ENCODE results near the gene PIEZO2. TPM values are rescaled to one million over a fixed set of nuclear protein-coding genes. Genes with fewer than 3 reads are reported as not detected.

The PIEZO2 gene
- total RNA-seq, 1 experiment from 2014 or later: not detected

DNA sequence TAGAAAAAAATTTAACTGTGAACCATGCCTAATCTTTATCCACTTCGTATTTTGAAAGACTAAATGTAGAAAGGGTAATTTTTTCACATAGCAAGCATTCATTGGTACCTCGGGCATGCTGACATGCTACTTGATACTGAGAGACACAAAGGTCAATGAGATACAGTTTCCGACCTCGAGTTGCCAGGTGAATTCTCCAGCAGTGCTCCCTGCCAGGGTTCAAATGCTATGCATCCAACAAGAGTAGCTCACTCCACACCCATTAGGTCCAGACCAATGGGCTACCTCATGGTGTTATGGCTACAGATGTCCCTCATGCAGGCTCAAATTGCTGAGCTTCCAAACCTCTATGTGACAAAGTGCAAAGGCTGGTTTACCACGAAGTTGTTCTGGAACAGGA lies 305.8 kb downstream of the PIEZO2 start:
- Histone ChIP-seq H3K27me3 (ENCODE audit: low read length) (no peaks in the 10 kb centered on the region), H4K20me1 (ENCODE audit: insufficient read depth, low read depth, low read length) (no peaks in the 10 kb centered on the region), H3K36me3 (ENCODE audit: insufficient read depth, low read length) (no peaks in the 10 kb centered on the region), H3K9ac (ENCODE audit: low read length) (no peak overlapping the region), H3K4me2 (ENCODE audit: low read depth, low read length, poor library complexity, severe bottlenecking) (no peak overlapping the region), H2AFZ (ENCODE audit: low read length) (no peak overlapping the region), H3K27ac (ENCODE audit: low read length) (no peak overlapping the region), H3K79me2 (ENCODE audit: low read length) (no peaks in the 10 kb centered on the region), H3K4me1 (ENCODE audit: low read length) (no peaks in the 10 kb centered on the region), H3K9me2 (replicated peaks; ENCODE audit: insufficient read depth, low read length) (no peaks in the 10 kb centered on the region), H3K9me3 (ENCODE audit: low read length) (no peaks in the 10 kb centered on the region), H3K4me3 (ENCODE audit: low read length) (no peak overlapping the region)
- no peak for DNase-seq

DNA sequence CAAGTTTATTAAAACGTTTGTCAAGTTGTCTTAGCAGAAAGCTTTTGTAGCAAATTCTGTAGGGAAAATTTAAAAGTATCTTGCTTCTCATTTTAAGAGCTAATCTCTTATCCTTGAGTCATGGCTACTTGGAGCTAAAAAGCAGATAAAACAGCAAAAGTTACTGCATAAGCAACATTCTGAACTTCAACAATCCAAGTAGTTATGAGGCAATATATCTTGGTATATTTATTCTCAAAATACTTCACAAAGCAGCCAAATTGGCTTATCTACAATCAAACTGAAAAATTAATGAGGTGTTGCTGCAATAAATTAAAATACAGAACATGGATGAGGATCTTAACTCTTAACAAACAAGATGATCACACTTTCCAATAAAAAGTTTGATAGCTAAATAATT lies 306.5 kb downstream of the PIEZO2 start:
- H3K27ac ChIP-seq (ENCODE audit: low read length): no peak overlapping the region
- no peak overlapping the region for H3K9ac ChIP-seq (ENCODE audit: low read length)
- no peak for DNase-seq
- H3K36me3 ChIP-seq (ENCODE audit: insufficient read depth, low read length): no peaks in the 10 kb centered on the region
- H3K4me3 ChIP-seq (ENCODE audit: low read length): no peak overlapping the region
- H3K9me2 ChIP-seq (replicated peaks; ENCODE audit: insufficient read depth, low read length): no peaks in the 10 kb centered on the region
- no peaks in the 10 kb centered on the region for H3K9me3 ChIP-seq (ENCODE audit: low read length)
- no peaks in the 10 kb centered on the region for H3K4me1 ChIP-seq (ENCODE audit: low read length)
- no peak overlapping the region for H2AFZ ChIP-seq (ENCODE audit: low read length)
- H3K4me2 ChIP-seq (ENCODE audit: low read depth, low read length, poor library complexity, severe bottlenecking): no peak overlapping the region
- H3K79me2 ChIP-seq (ENCODE audit: low read length): no peaks in the 10 kb centered on the region
- H4K20me1 ChIP-seq (ENCODE audit: insufficient read depth, low read depth, low read length): no peaks in the 10 kb centered on the region
- no peaks in the 10 kb centered on the region for H3K27me3 ChIP-seq (ENCODE audit: low read length)

DNA sequence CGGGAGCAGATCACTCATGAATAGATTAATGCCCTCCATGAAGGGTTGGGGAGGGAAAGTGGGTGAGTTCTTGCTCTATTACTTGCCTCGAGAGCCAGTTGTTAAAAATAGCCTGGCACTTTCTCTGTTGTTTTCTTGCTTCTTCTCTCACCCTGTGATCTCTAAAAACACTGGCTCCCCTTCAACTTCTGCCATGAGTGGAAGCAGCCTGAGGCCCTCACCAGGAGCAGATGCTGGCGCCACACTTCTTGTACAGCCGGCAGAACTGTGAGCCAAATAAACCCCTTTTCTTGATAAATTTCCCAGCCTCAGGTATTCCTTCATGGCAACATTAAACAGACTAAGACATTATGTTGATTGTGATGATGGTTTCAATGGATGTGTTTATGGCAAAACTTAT lies 307.0 kb downstream of the PIEZO2 start:
- no peaks in the 10 kb centered on the region for H3K4me1 ChIP-seq (ENCODE audit: low read length)
- H3K4me3 ChIP-seq (ENCODE audit: low read length): no peak overlapping the region
- no peak overlapping the region for H3K4me2 ChIP-seq (ENCODE audit: low read depth, low read length, poor library complexity, severe bottlenecking)
- no peak overlapping the region for H3K27ac ChIP-seq (ENCODE audit: low read length)
- no peaks in the 10 kb centered on the region for H4K20me1 ChIP-seq (ENCODE audit: insufficient read depth, low read depth, low read length)
- no peaks in the 10 kb centered on the region for H3K9me2 ChIP-seq (replicated peaks; ENCODE audit: insufficient read depth, low read length)
- no peaks in the 10 kb centered on the region for H3K9me3 ChIP-seq (ENCODE audit: low read length)
- no peaks in the 10 kb centered on the region for H3K36me3 ChIP-seq (ENCODE audit: insufficient read depth, low read length)
- H3K79me2 ChIP-seq (ENCODE audit: low read length): no peaks in the 10 kb centered on the region
- no peaks in the 10 kb centered on the region for H3K27me3 ChIP-seq (ENCODE audit: low read length)
- no peak overlapping the region for H2AFZ ChIP-seq (ENCODE audit: low read length)
- DNase-seq: no peak
- H3K9ac ChIP-seq (ENCODE audit: low read length): no peak overlapping the region

DNA sequence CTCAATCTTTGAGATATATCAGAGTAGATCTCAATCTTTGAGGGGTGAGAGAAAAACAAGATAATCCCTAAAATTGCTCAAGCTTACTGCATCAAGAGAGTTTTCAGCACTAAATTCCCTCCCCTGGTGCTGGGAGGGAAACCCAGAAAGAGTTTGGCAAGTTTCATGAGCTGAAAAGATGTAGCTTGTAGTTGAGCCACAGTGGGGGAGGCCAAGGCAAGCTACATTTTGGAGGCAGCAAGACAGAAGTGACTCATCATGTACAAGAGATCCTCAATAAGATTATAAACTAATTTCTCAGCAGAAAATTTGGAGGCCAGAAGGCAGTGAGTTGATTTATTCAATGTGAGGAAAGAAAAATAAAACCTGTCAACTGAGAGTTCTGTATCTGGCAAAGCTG lies 308.2 kb downstream of the PIEZO2 start:
- no peak overlapping the region for H3K4me2 ChIP-seq (ENCODE audit: low read depth, low read length, poor library complexity, severe bottlenecking)
- no peak for DNase-seq
- no peaks in the 10 kb centered on the region for H3K79me2 ChIP-seq (ENCODE audit: low read length)
- no peaks in the 10 kb centered on the region for H4K20me1 ChIP-seq (ENCODE audit: insufficient read depth, low read depth, low read length)
- no peak overlapping the region for H3K4me3 ChIP-seq (ENCODE audit: low read length)
- no peaks in the 10 kb centered on the region for H3K36me3 ChIP-seq (ENCODE audit: insufficient read depth, low read length)
- H3K4me1 ChIP-seq (ENCODE audit: low read length): no peaks in the 10 kb centered on the region
- no peak overlapping the region for H2AFZ ChIP-seq (ENCODE audit: low read length)
- H3K27me3 ChIP-seq (ENCODE audit: low read length): no peaks in the 10 kb centered on the region
- H3K27ac ChIP-seq (ENCODE audit: low read length): no peak overlapping the region
- no peak overlapping the region for H3K9ac ChIP-seq (ENCODE audit: low read length)
- H3K9me3 ChIP-seq (ENCODE audit: low read length): no peaks in the 10 kb centered on the region
- H3K9me2 ChIP-seq (replicated peaks; ENCODE audit: insufficient read depth, low read length): no peaks in the 10 kb centered on the region

DNA sequence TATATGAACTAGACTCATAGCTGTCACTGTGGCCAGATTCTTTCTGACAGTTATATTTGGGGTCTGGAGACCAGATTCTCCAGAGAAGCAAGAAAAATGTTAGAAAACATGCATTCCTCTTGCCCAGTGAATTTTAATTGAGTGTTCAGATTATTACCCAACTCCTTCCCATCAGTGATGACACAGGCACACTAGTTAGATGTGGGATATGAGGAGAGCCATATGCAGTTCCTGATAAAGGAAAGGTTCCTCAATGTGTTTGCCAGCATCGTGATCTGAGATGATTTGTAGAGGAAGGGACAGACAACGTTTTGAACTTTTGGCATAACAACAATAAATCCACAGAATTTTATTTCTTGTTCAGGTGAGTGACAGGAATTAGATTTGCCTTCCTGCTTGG lies 308.6 kb downstream of the PIEZO2 start:
- H3K36me3 ChIP-seq (ENCODE audit: insufficient read depth, low read length): no peaks in the 10 kb centered on the region
- no peaks in the 10 kb centered on the region for H3K27me3 ChIP-seq (ENCODE audit: low read length)
- H4K20me1 ChIP-seq (ENCODE audit: insufficient read depth, low read depth, low read length): no peaks in the 10 kb centered on the region

DNA sequence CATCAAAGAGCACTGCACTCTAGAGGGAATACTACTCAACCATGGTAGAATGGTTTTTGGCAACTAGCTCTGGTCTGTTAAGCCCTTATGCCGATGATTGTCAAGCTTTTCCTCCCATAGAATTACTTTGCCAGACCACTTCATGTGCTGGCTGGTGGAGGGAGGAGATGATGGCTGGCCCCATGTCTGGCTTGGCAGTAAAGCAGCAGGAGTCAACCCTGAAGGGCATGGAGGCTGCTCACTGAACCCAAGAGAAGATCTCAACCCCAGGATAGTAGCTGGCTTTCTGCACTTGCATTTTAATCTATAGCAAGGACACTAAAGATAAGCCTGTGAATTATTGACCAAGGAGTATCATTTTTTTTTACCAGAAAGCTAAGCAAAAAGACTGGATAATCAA lies 309.9 kb downstream of the PIEZO2 start:
- Histone ChIP-seq H3K4me3 (ENCODE audit: low read length) (no peak overlapping the region), H3K27ac (ENCODE audit: low read length) (no peak overlapping the region), H3K27me3 (ENCODE audit: low read length) (no peaks in the 10 kb centered on the region), H3K79me2 (ENCODE audit: low read length) (no peaks in the 10 kb centered on the region), H3K9me3 (ENCODE audit: low read length) (no peaks in the 10 kb centered on the region), H4K20me1 (ENCODE audit: insufficient read depth, low read depth, low read length) (no peaks in the 10 kb centered on the region), H3K4me2 (ENCODE audit: low read depth, low read length, poor library complexity, severe bottlenecking) (no peak overlapping the region), H3K4me1 (ENCODE audit: low read length) (no peaks in the 10 kb centered on the region), H3K36me3 (ENCODE audit: insufficient read depth, low read length) (no peaks in the 10 kb centered on the region), H3K9me2 (replicated peaks; ENCODE audit: insufficient read depth, low read length) (no peaks in the 10 kb centered on the region), H2AFZ (ENCODE audit: low read length) (no peak overlapping the region), H3K9ac (ENCODE audit: low read length) (no peak overlapping the region)
- no peak for DNase-seq

More for the DNA sequence above, 308.6 kb downstream of the PIEZO2 start:
- Histone ChIP-seq H3K27ac (ENCODE audit: low read length) (no peak overlapping the region), H3K4me3 (ENCODE audit: low read length) (no peak overlapping the region), H3K79me2 (ENCODE audit: low read length) (no peaks in the 10 kb centered on the region), H3K9me2 (replicated peaks; ENCODE audit: insufficient read depth, low read length) (no peaks in the 10 kb centered on the region), H3K4me2 (ENCODE audit: low read depth, low read length, poor library complexity, severe bottlenecking) (no peak overlapping the region), H3K4me1 (ENCODE audit: low read length) (no peaks in the 10 kb centered on the region), H3K9ac (ENCODE audit: low read length) (no peak overlapping the region), H2AFZ (ENCODE audit: low read length) (no peak overlapping the region), H3K9me3 (ENCODE audit: low read length) (no peaks in the 10 kb centered on the region)
- DNase-seq: no peak

DNA sequence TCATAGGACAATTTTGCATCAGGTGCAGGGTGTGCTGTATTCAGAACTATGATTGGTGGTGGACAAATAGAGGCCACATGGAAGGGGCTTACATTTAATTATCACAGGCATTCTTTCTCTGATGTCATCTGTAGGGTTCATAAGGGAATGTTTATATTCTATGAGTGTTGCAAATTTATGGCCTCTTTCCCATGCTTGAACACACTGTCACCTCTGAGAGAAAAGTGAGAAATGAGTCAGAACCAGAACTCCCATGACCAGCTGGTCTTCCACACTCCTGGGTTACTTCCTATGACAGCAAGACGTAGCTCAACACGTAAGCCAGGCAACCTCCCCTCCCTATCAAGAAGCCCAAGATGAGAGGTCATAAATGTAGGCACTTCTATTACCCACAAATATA lies 310.8 kb downstream of the PIEZO2 start:
- no peak overlapping the region for H3K4me3 ChIP-seq (ENCODE audit: low read length)
- no peak overlapping the region for H2AFZ ChIP-seq (ENCODE audit: low read length)
- H3K79me2 ChIP-seq (ENCODE audit: low read length): no peaks in the 10 kb centered on the region
- no peak overlapping the region for H3K4me2 ChIP-seq (ENCODE audit: low read depth, low read length, poor library complexity, severe bottlenecking)
- H3K4me1 ChIP-seq (ENCODE audit: low read length): no peaks in the 10 kb centered on the region
- H3K9ac ChIP-seq (ENCODE audit: low read length): no peak overlapping the region
- no peaks in the 10 kb centered on the region for H4K20me1 ChIP-seq (ENCODE audit: insufficient read depth, low read depth, low read length)
- no peak for DNase-seq
- no peaks in the 10 kb centered on the region for H3K27me3 ChIP-seq (ENCODE audit: low read length)
- no peaks in the 10 kb centered on the region for H3K36me3 ChIP-seq (ENCODE audit: insufficient read depth, low read length)
- no peaks in the 10 kb centered on the region for H3K9me2 ChIP-seq (replicated peaks; ENCODE audit: insufficient read depth, low read length)
- no peak overlapping the region for H3K27ac ChIP-seq (ENCODE audit: low read length)
- no peaks in the 10 kb centered on the region for H3K9me3 ChIP-seq (ENCODE audit: low read length)

DNA sequence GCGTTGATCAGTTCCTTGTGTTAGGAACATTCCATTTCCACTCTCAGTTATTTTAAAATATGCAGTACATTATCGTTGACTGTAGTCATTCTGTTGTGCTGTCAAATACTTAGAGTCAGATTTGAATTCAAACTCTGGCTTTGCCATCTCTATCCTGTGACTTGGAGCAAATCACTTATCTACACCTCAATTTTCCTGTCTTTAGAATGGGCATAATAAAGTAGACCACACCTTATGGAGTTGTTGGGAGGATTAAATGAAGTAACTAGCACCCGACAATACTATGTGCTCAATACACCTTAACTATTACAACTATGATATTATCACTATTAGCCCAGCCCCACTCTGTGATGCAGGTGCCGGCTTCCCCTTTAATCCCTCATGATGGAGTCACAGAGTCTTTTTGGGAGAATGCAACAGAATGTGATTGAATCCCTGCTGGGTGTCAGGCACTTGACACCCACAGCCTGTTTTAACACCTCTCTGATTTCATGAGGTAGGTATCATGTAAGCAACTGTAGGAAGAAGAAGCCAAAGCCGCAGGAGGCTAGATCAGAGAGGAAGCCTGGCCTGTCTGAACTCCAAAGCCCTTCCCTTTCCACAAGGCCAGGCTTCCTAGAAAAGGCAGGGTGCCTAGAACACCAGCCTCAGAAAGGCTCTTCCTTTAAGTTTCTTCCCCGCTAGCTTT lies 315.1 kb downstream of the PIEZO2 start:
- Histone ChIP-seq H3K27me3 (ENCODE audit: low read length) (no peaks in the 10 kb centered on the region), H3K27ac (ENCODE audit: low read length) (no peak overlapping the region), H3K36me3 (ENCODE audit: insufficient read depth, low read length) (no peaks in the 10 kb centered on the region), H3K4me2 (ENCODE audit: low read depth, low read length, poor library complexity, severe bottlenecking) (no peak overlapping the region), H3K79me2 (ENCODE audit: low read length) (no peaks in the 10 kb centered on the region), H3K4me3 (ENCODE audit: low read length) (no peak overlapping the region), H4K20me1 (ENCODE audit: insufficient read depth, low read depth, low read length) (no peaks in the 10 kb centered on the region), H3K9ac (ENCODE audit: low read length) (no peak overlapping the region), H3K9me2 (replicated peaks; ENCODE audit: insufficient read depth, low read length) (no peaks in the 10 kb centered on the region), H3K4me1 (ENCODE audit: low read length) (no peaks in the 10 kb centered on the region), H2AFZ (ENCODE audit: low read length) (no peak overlapping the region), H3K9me3 (ENCODE audit: low read length) (no peaks in the 10 kb centered on the region)
- no peak for DNase-seq

DNA sequence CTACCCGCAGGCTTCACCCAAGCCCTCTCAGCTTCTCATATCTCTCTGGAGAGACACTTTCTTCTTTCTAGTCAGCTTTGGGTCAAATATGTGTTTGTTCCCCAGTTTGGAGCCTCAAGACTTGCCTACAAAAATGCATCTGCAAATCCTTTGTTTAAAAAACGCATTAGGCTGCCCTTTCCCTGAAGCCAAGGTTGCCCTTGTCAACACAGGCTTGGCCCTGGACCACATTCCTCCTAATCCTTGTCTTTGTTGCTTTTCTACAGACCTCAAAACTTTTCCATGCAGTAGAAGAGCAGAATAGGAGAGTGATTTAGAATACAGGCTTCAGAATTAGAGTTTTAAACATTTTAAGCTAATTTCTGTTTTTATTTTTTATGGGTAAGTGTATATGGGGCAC lies 315.7 kb downstream of the PIEZO2 start:
- Histone ChIP-seq H4K20me1 (ENCODE audit: insufficient read depth, low read depth, low read length) (no peaks in the 10 kb centered on the region), H3K27ac (ENCODE audit: low read length) (no peak overlapping the region), H2AFZ (ENCODE audit: low read length) (no peak overlapping the region), H3K9ac (ENCODE audit: low read length) (no peak overlapping the region), H3K9me3 (ENCODE audit: low read length) (no peaks in the 10 kb centered on the region), H3K36me3 (ENCODE audit: insufficient read depth, low read length) (no peaks in the 10 kb centered on the region), H3K4me1 (ENCODE audit: low read length) (no peaks in the 10 kb centered on the region), H3K4me2 (ENCODE audit: low read depth, low read length, poor library complexity, severe bottlenecking) (no peak overlapping the region), H3K9me2 (replicated peaks; ENCODE audit: insufficient read depth, low read length) (no peaks in the 10 kb centered on the region), H3K27me3 (ENCODE audit: low read length) (no peaks in the 10 kb centered on the region), H3K79me2 (ENCODE audit: low read length) (no peaks in the 10 kb centered on the region), H3K4me3 (ENCODE audit: low read length) (no peak overlapping the region)
- DNase-seq: no peak
